Amygdala (tissue), 56 donors: ENCODE data around the gene C12orf75.
"Not testable (repeated sequence)": the region's sequence is repeated elsewhere in the genome, so short reads cannot be mapped to it uniquely, and the experiment has no call there.

Source experiments
- DNase-seq, 56 donors: peaks; one replicate each; lab custom pipeline; 2025; lab: John Stamatoyannopoulos, UW

C12orf75 gene

GRCh38 chr12:105334001-105334400 is 3.5 kb downstream of the C12orf75 start:
- DNase-seq: no peak

- DNase-seq: no peak
Measured at GRCh38 chr12:105334582-105334981, 4.1 kb downstream of the C12orf75 start.

- no peak for DNase-seq
Measured at GRCh38 chr12:105335856-105336255, 5.4 kb downstream of the C12orf75 start.

GRCh38 chr12:105336411-105336810 is 5.9 kb downstream of the C12orf75 start:
- no peak for DNase-seq

- no peak for DNase-seq
Measured at GRCh38 chr12:105337391-105337790, 6.9 kb downstream of the C12orf75 start.

- no peak for DNase-seq
Measured at GRCh38 chr12:105338966-105339365, 8.5 kb downstream of the C12orf75 start.

GRCh38 chr12:105341010-105341409 is 10.5 kb downstream of the C12orf75 start:
- no peak for DNase-seq

GRCh38 chr12:105341620-105342019 is 11.1 kb downstream of the C12orf75 start:
- DNase-seq: not testable (repeated sequence)

- no peak for DNase-seq
Measured at GRCh38 chr12:105342464-105342863, 12.0 kb downstream of the C12orf75 start.

GRCh38 chr12:105343836-105344235 is 13.3 kb downstream of the C12orf75 start:
- DNase-seq: no peak

- no peak for DNase-seq
Measured at GRCh38 chr12:105347499-105347898, 17.0 kb downstream of the C12orf75 start.

- no peak for DNase-seq
Measured at GRCh38 chr12:105348142-105348541, 17.7 kb downstream of the C12orf75 start.

- DNase-seq: no peak
Measured at GRCh38 chr12:105348561-105348960, 18.1 kb downstream of the C12orf75 start.

GRCh38 chr12:105349138-105349537 is 18.6 kb downstream of the C12orf75 start:
- no peak for DNase-seq

GRCh38 chr12:105351523-105351922 is 21.0 kb downstream of the C12orf75 start:
- DNase-seq: no peak

GRCh38 chr12:105352052-105352451 is 21.6 kb downstream of the C12orf75 start:
- DNase-seq: no peak

- DNase-seq: no peak
Measured at GRCh38 chr12:105352940-105353635, 22.6 kb downstream of the C12orf75 start.

GRCh38 chr12:105355752-105356151 is 25.3 kb downstream of the C12orf75 start:
- DNase-seq: no peak

GRCh38 chr12:105357162-105357691 is 26.7 kb downstream of the C12orf75 start:
- no peak for DNase-seq

GRCh38 chr12:105358789-105359188 is 28.3 kb downstream of the C12orf75 start:
- DNase-seq: peak in 11 of 56 donors; percentile 1 to 53 (median 18)

- DNase-seq: no peak
Measured at GRCh38 chr12:105359856-105360255, 29.4 kb downstream of the C12orf75 start.

GRCh38 chr12:105363890-105364289 is 33.4 kb downstream of the C12orf75 start:
- DNase-seq: no peak
